Muscle of leg (tissue), 11 donors: ENCODE data around the gene GABRG3. TPM values are rescaled to one million over a fixed set of nuclear protein-coding genes. Genes with fewer than 3 reads are reported as not detected.

Experiments
- DNase-seq: peaks from one replicate; pipeline ENCODE4 v3.0.0; 2013
- H3K27ac ChIP-seq: one replicate; pipeline ENCODE4 v1.5.1; 2013; ENCODE audit warnings: mild to moderate bottlenecking, low read length, control low read depth
- H3K27me3 ChIP-seq: one replicate; pipeline ENCODE4 v1.6.1; 2013; ENCODE audit warnings: low read length; ENCODE audit not compliant: control insufficient read depth, insufficient read depth
- H3K36me3 ChIP-seq: one replicate; pipeline ENCODE4 v1.6.1; 2013; ENCODE audit warnings: low read length; ENCODE audit not compliant: control insufficient read depth, insufficient read depth
- H3K4me1 ChIP-seq: one replicate; pipeline ENCODE4 v1.6.1; 2013; ENCODE audit warnings: low read length; ENCODE audit not compliant: control insufficient read depth, insufficient read depth
- H3K4me3 ChIP-seq: one replicate; pipeline ENCODE4 v1.5.1; 2013; ENCODE audit warnings: low read length, control low read depth
- H3K9me3 ChIP-seq: replicated peaks from 2 replicates; pipeline ENCODE4 v1.6.1; 2013; ENCODE audit warnings: low read depth, low read length; ENCODE audit not compliant: control insufficient read depth
- WGBS: methylation state at CpG from one replicate; pipeline ENCODE4 v1.1.5; 2013; ENCODE audit warnings: missing lambda C conversion rate; ENCODE audit not compliant: insufficient coverage; 5-methylcytosine and 5-hydroxymethylcytosine counted together
- polyA plus RNA-seq, 8 donors: library from polyadenylated mRNA; unstranded; fragments of 120-200 nt; gene quantifications; one replicate each; pipeline versions ENCODE4 v1.2.1 to v1.2.3, GENCODE V29; 2013; ENCODE audit warnings: inconsistent platforms in 1 of 8, low replicate concordance in 1 of 8; ENCODE audit not compliant: insufficient read length in 8 of 8, insufficient read depth in 1 of 8
- total RNA-seq: library from RNA; stranded (reverse); fragments of 120-200 nt; gene quantifications from one replicate; pipeline ENCODE4 v1.2.4, GENCODE V29; 2013

GABRG3 gene
- total and polyA plus RNA-seq, 9 donors = 0.11 to 0.69 (median 0.34) TPM; not detected in 1

- no peak for DNase-seq
- Histone ChIP-seq H3K4me1 (no peaks in the 10 kb centered on the region), H3K27me3 (no peaks in the 10 kb centered on the region), H3K27ac (no peak overlapping the region), H3K4me3 (no peak overlapping the region), H3K9me3 (no peaks in the 10 kb centered on the region), H3K36me3 (no peaks in the 10 kb centered on the region)
- WGBS = 80% methylated on average over 2 of the region's 3 CpGs
Observed at GRCh38 chr15:27268923-27269322, 297.9 kb downstream of the GABRG3 start.

- 89% methylated on average over 15 of the region's 15 CpGs for WGBS
- Histone ChIP-seq H3K36me3 (no peaks in the 10 kb centered on the region), H3K9me3 (no peaks in the 10 kb centered on the region), H3K27me3 (no peaks in the 10 kb centered on the region), H3K4me3 (no peak overlapping the region), H3K4me1 (no peaks in the 10 kb centered on the region), H3K27ac (no peak overlapping the region)
- DNase-seq = no peak
Observed at GRCh38 chr15:27271258-27271657, 300.3 kb downstream of the GABRG3 start.

- Histone ChIP-seq H3K4me3 (no peak overlapping the region), H3K9me3 (no peaks in the 10 kb centered on the region), H3K36me3 (no peaks in the 10 kb centered on the region), H3K27ac (no peak overlapping the region), H3K27me3 (no peaks in the 10 kb centered on the region), H3K4me1 (no peaks in the 10 kb centered on the region)
- DNase-seq = no peak
Observed at GRCh38 chr15:27272427-27272826, 301.4 kb downstream of the GABRG3 start.

GRCh38 chr15:27273506-27273905 lies 302.5 kb downstream of the GABRG3 start:
- no peak overlapping the region for H3K27ac ChIP-seq
- H3K9me3 ChIP-seq = no peaks in the 10 kb centered on the region
- no peaks in the 10 kb centered on the region for H3K36me3 ChIP-seq
- DNase-seq = no peak
- 92% methylated on average over 2 of the region's 3 CpGs for WGBS
- H3K27me3 ChIP-seq = no peaks in the 10 kb centered on the region
- no peak overlapping the region for H3K4me3 ChIP-seq
- no peaks in the 10 kb centered on the region for H3K4me1 ChIP-seq

- DNase-seq = peak; percentile 72
- no peaks in the 10 kb centered on the region for H3K9me3 ChIP-seq
- no peak overlapping the region for H3K27ac ChIP-seq
- WGBS = no CpG with 5 or more reads among the region's 3 CpGs
- no peaks in the 10 kb centered on the region for H3K36me3 ChIP-seq
- no peaks in the 10 kb centered on the region for H3K4me1 ChIP-seq
- H3K4me3 ChIP-seq = no peak overlapping the region
- H3K27me3 ChIP-seq = no peaks in the 10 kb centered on the region
Observed at GRCh38 chr15:27278761-27279160, 307.8 kb downstream of the GABRG3 start.

- no peaks in the 10 kb centered on the region for H3K36me3 ChIP-seq
- no peaks in the 10 kb centered on the region for H3K27me3 ChIP-seq
- no peak for DNase-seq
- H3K9me3 ChIP-seq = no peaks in the 10 kb centered on the region
- no peaks in the 10 kb centered on the region for H3K4me1 ChIP-seq
- no peak overlapping the region for H3K27ac ChIP-seq
- no CpG with 5 or more reads among the region's 3 CpGs for WGBS
- no peak overlapping the region for H3K4me3 ChIP-seq
Observed at GRCh38 chr15:27292641-27293040, 321.7 kb downstream of the GABRG3 start.

GRCh38 chr15:27293607-27294006 lies 322.6 kb downstream of the GABRG3 start:
- no peak overlapping the region for H3K4me3 ChIP-seq
- no peaks in the 10 kb centered on the region for H3K4me1 ChIP-seq
- no peak overlapping the region for H3K27ac ChIP-seq
- WGBS = 89% methylated on average over 1 of the region's 1 CpG
- H3K27me3 ChIP-seq = no peaks in the 10 kb centered on the region
- no peaks in the 10 kb centered on the region for H3K9me3 ChIP-seq
- H3K36me3 ChIP-seq = no peaks in the 10 kb centered on the region
- DNase-seq = no peak

GRCh38 chr15:27317736-27318135 lies 346.8 kb downstream of the GABRG3 start:
- H3K27ac ChIP-seq = no peak overlapping the region
- H3K4me1 ChIP-seq = no peaks in the 10 kb centered on the region
- H3K27me3 ChIP-seq = no peaks in the 10 kb centered on the region
- no peaks in the 10 kb centered on the region for H3K9me3 ChIP-seq
- no peaks in the 10 kb centered on the region for H3K36me3 ChIP-seq
- H3K4me3 ChIP-seq = no peak overlapping the region
- DNase-seq = no peak
- no CpG with 5 or more reads among the region's 5 CpGs for WGBS

- H3K4me3 ChIP-seq = no peak overlapping the region
- no peaks in the 10 kb centered on the region for H3K36me3 ChIP-seq
- WGBS = 87% methylated on average over 8 of the region's 9 CpGs
Observed at GRCh38 chr15:27323801-27324200, 352.8 kb downstream of the GABRG3 start.

GRCh38 chr15:27324886-27325615 lies 354.1 kb downstream of the GABRG3 start:
- DNase-seq = peak; percentile 43
- no peaks in the 10 kb centered on the region for H3K27me3 ChIP-seq
- H3K27ac ChIP-seq = no peak overlapping the region
- peaks cover 15% of the 10 kb centered on the region for H3K4me1 ChIP-seq
- no peaks in the 10 kb centered on the region for H3K9me3 ChIP-seq
- H3K36me3 ChIP-seq = no peaks in the 10 kb centered on the region
- H3K4me3 ChIP-seq = no peak overlapping the region
- WGBS = 72% methylated on average over 4 of the region's 4 CpGs

More at GRCh38 chr15:27323801-27324200, 352.8 kb downstream of the GABRG3 start:
- Histone ChIP-seq H3K4me1 (peaks cover 14% of the 10 kb centered on the region), H3K9me3 (no peaks in the 10 kb centered on the region), H3K27ac (no peak overlapping the region), H3K27me3 (no peaks in the 10 kb centered on the region)
- DNase-seq = no peak
